Stimulated activated CD4-positive, alpha-beta T cell treated with anti-CD3 and anti-CD28 coated beads, Interleukin-2, amount 100 ng/mL, for 4 hours (primary cell): Measurements from ENCODE around the gene DDX54.
A peak's percentile ranks its signal among the peaks of the same experiment; 100 is the strongest.

Experiments
- DNase-seq: peaks from one replicate; pipeline ENCODE4 v3.0.0-alpha.2; 2020; ENCODE audit warnings: low read depth

The DDX54 gene

DNA sequence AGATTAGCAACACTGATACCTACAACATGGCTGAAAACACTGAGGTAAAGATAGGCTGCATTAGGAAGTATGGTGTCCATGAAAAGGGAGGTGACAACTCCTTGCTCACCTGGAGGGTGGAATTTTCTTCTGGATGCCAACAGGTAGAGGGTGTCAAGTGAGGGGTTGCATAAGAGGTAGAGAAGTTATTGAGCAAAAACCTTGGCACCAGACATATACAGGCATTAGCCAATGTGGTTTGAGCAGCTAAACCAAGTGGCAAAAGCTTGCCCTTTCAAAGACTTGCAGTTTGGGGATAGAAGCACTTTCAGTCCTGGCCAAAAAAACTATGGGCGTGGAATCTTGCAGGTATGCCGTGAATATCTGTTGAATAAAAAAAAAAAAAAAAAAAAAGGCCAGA is 4.1 kb upstream of the DDX54 start:
- no peak for DNase-seq

DNA sequence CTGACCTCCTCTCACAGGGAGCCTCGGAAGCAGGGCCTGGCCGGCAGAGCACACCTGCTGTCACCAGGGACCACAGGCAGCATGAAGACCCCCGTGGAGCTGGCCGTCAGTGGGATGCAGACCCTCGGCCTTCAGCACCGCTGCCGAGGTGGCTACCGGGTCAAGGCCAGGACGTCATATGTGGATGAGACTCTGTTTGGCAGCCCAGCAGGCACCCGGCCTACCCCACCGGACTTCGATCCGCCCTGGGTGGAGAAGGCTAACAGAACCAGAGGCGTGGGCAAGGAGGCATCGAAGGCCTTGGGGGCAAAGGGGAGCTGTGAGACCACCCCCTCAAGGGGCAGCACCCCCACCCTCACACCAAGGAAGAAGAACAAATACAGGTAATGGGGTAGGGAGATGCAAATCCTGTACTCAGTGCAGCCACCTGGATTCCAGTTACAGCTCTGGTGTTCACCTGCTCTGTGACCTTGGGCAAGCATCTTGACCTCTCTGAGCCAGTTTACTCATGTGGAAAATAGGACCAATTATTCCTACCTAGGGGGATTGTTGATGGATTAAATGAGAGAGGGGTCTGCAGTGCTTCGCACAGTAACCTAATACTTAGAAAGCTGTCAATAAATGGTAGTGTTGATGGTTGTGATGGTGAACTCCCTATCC is 1.5 kb upstream of the DDX54 start:
- no peak for DNase-seq

DNA sequence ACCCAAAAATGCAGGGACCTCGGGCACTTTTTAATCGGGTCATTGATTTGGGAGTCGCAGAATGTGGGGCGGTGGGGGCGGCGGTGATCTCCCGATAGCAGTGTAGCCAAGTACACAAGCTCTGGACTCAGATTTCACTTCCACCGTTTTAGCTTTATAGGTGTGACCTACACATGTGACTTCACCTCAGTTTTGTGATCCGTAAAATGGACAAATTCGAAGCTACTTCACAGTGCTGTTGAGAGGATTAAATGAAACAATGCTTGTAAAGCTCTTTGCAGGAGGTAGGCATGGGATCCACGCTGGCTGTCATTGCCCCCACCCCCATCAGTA is 721 bp upstream of the DDX54 start:
- no peak for DNase-seq

- DNase-seq = peak; percentile 81
Measured at GRCh38 chr12:113184900-113185179, 438 bp downstream of the DDX54 start.

DNA sequence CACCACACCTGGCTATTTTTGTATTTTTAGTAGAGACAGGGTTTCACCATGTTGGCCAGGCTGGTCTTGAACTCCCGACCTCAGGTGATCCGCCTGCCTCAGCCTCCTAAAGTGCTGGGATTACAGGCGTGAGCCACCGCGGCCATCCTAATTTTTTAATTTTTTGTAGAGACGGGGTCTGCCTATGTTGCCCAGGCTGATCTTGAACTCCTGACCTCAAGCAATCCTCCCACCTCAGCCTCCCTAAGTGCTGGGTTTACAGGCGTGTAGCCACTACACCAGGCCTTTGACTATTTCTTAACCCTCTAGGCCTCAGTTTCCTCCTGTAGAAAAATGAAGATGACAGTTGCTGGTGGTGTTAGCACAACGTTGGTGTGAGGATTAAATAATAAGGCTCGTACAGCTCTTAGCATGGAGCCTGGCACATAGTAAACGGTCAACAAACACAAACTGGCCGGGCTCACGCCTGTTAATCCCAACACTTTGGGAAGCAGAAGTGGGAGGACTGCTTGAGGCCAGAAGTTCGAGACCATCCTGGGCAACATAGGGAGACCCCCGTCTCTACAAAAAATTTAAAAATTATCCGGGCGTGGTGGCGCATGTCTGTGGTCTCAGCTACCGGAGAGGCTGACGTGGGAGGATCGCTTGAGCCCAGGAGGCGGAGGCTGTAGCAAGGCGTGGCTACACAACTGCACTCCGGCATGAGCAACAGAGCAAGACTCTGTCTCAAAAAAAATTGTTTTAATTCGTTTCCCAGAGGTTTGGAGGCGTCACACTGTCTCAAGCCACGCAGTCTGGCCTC is 979 bp downstream of the DDX54 start:
- peak; percentile 65 for DNase-seq

- no peak for DNase-seq
Measured at GRCh38 chr12:113183030-113183589, 2.2 kb downstream of the DDX54 start.

GRCh38 chr12:113181975-113182374 is 3.3 kb downstream of the DDX54 start:
- DNase-seq = no peak

GRCh38 chr12:113180333-113180732 is 4.9 kb downstream of the DDX54 start:
- DNase-seq = no peak

- no peak for DNase-seq
Measured at GRCh38 chr12:113179023-113179422, 6.3 kb downstream of the DDX54 start.

GRCh38 chr12:113174461-113175384 is 10.6 kb downstream of the DDX54 start:
- DNase-seq = peak; percentile 65

- DNase-seq = no peak
Measured at GRCh38 chr12:113173081-113173698, 12.1 kb downstream of the DDX54 start.

DNA sequence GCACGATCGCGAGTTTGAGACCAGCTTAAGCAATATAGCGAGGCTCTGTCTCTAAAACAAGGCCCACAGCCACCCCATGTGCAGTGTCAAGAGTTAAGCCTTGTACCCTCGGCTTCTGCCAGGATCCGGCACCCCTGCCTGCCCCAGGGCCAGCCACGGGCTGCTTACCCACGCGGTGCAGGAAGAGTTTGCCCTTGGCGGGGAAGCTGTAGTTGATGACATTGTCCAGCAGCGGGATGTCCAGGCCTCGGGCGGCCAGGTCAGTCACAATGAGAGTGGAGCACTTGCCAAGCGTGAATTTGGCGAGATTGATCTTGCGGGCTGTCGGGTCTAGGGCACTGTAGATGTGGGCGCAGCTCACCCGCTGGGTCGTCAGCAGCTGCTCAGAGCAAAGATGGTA is 13.1 kb downstream of the DDX54 start:
- no peak for DNase-seq

DNA sequence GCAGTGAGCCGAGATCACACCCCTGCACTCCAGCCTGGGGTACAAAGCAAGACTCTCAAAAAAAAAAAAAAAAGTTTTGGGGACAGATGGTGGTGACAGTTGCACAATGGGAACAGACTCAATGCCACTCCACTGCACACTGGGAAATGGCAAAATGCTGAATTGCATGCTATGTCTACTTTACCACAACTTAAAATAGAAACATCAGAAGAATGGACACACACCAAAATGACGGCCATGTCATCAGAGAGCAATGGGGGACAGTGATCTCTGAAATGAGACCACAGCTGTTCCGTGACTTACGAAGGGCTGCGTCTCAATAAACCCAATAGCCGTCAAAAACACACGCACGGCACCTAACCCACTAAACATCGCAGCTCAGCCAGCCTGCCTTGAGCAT is 13.7 kb downstream of the DDX54 start:
- DNase-seq = no peak

DNA sequence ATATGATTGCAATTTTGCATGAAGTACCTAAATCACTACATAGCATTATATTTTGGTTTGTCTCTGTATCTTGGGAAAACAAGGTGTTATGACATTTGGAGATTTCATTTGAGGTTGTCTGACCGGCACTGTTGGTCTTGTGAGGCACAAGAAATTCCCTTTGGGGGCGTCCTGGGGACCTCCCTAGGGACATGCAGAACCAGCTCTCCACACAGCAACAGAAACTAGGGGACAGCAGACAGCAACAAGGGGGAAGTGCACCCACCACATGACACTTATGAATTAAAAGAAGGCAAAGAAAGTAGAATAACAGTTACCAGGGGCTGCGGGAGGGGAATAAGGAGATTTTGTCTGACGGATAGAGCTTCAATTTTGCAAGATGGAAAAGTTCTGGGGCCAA is 14.4 kb downstream of the DDX54 start:
- no peak for DNase-seq

- DNase-seq = no peak
Measured at GRCh38 chr12:113170457-113170856, 14.8 kb downstream of the DDX54 start.

GRCh38 chr12:113169697-113170096 is 15.6 kb downstream of the DDX54 start:
- DNase-seq = no peak

- DNase-seq = no peak
Measured at GRCh38 chr12:113167868-113168267, 17.4 kb downstream of the DDX54 start.

GRCh38 chr12:113165521-113166450 is 19.5 kb downstream of the DDX54 start:
- DNase-seq = no peak

GRCh38 chr12:113164014-113164413 is 21.3 kb downstream of the DDX54 start:
- no peak for DNase-seq

DNA sequence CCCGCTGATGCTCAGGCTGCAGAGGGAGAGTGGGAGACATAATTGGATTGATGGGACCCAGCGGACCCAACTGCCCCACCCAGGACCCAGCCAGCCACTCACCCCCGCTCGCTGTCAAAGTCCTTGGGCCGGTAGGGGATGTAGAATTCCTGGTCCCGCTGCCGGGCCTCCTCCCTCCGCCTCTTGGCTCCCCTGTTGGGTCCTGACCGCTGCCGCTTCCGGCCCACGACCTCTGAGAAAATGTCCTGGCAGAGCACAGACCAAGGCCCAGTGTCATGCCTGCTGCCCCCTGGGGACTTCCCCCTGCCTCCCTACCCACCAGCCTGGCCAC is 22.3 kb downstream of the DDX54 start:
- DNase-seq = no peak
